TTC549 (cell line): Measurements from ENCODE around the gene G6PC2.

Source experiments
- FAIRE-seq: peaks from 2 replicates; lab custom pipeline; 2012; peaks lifted over from hg19 to GRCh38; lab: Jason Lieb, UNC

G6PC2 gene

GRCh38 chr2:168948621-168949212 lies 47.6 kb downstream of the G6PC2 start:
- FAIRE-seq, result peak; percentile 72

GRCh38 chr2:168949324-168949723 lies 48.2 kb downstream of the G6PC2 start:
- FAIRE-seq, result no peak

GRCh38 chr2:168951871-168952270 lies 50.8 kb downstream of the G6PC2 start:
- FAIRE-seq, result no peak

- FAIRE-seq, result no peak
These were observed 51.3 kb downstream of the G6PC2 start for GRCh38 chr2:168952424-168952823.

GRCh38 chr2:168954256-168954655 lies 53.2 kb downstream of the G6PC2 start:
- no peak for FAIRE-seq

- FAIRE-seq, result no peak
These were observed 54.2 kb downstream of the G6PC2 start for GRCh38 chr2:168955321-168955720.

- FAIRE-seq, result no peak
These were observed 55.3 kb downstream of the G6PC2 start for GRCh38 chr2:168956392-168956791.
